Astrocyte (in vitro differentiated cells and primary cell): ENCODE measurements around the gene NCKAP1. TPM values are rescaled to one million over a fixed set of nuclear protein-coding genes. Genes with fewer than 3 reads are reported as not detected.

Source experiments
- DNase-seq: peaks from one replicate; pipeline ENCODE4 v3.0.0-alpha.2; 2010; ENCODE audit warnings: low read depth
- FAIRE-seq: peaks from 2 replicates; lab custom pipeline; 2011; peaks lifted over from hg19 to GRCh38; lab: Jason Lieb, UNC
- H2AFZ ChIP-seq: 2 replicates; pipeline ENCODE4 v1.6.0; 2012; ENCODE audit warnings: low read depth, low read length, inconsistent platforms
- H3K27ac ChIP-seq: 2 replicates; pipeline ENCODE4 v1.5.1; 2011; ENCODE audit warnings: low read depth, low read length, inconsistent platforms
- H3K27me3 ChIP-seq: 2 replicates; pipeline ENCODE4 v1.6.0; 2011; ENCODE audit warnings: low read length, inconsistent platforms; ENCODE audit not compliant: insufficient read depth
- H3K36me3 ChIP-seq: 2 replicates; pipeline ENCODE4 v1.5.1; 2011; ENCODE audit warnings: low read length, inconsistent platforms; ENCODE audit not compliant: insufficient read depth
- H3K4me1 ChIP-seq: 2 replicates; pipeline ENCODE4 v1.5.1; 2011; ENCODE audit warnings: low read length, inconsistent platforms; ENCODE audit not compliant: insufficient read depth
- H3K4me2 ChIP-seq: 2 replicates; pipeline ENCODE4 v1.6.0; 2012; ENCODE audit warnings: low read length, inconsistent platforms
- H3K4me3 ChIP-seq: 2 replicates; pipeline ENCODE4 v1.5.1; 2011; ENCODE audit warnings: low read depth, mild to moderate bottlenecking, low read length, inconsistent platforms; ENCODE audit not compliant: insufficient read depth
- H3K79me2 ChIP-seq: 2 replicates; pipeline ENCODE4 v1.6.0; 2012; ENCODE audit warnings: mild to moderate bottlenecking, low read length, inconsistent platforms; ENCODE audit not compliant: insufficient read depth
- H3K9ac ChIP-seq: 2 replicates; pipeline ENCODE4 v1.6.0; 2012; ENCODE audit warnings: mild to moderate bottlenecking, low read length, inconsistent platforms
- H3K9me3 ChIP-seq: 2 replicates; pipeline ENCODE4 v1.5.1; 2012; ENCODE audit warnings: low read depth, mild to moderate bottlenecking, low read length, inconsistent platforms; ENCODE audit not compliant: insufficient read depth
- H4K20me1 ChIP-seq: 2 replicates; pipeline ENCODE4 v1.6.0; 2012; ENCODE audit warnings: low read length, inconsistent platforms; ENCODE audit not compliant: insufficient read depth
- H3K27ac Mint-ChIP-seq: one replicate; pipeline ENCODE4 v1.8.0; 2021; ENCODE audit warnings: mild to moderate bottlenecking, mixed read lengths; ENCODE audit not compliant: unreplicated experiment
- H3K27me3 Mint-ChIP-seq: one replicate; pipeline ENCODE4 v1.8.0; 2021; ENCODE audit warnings: low read depth, mixed read lengths; ENCODE audit not compliant: unreplicated experiment
- H3K36me3 Mint-ChIP-seq: one replicate; pipeline ENCODE4 v1.8.0; 2021; ENCODE audit warnings: low read depth, mixed read lengths; ENCODE audit not compliant: unreplicated experiment
- H3K4me1 Mint-ChIP-seq: one replicate; pipeline ENCODE4 v1.8.0; 2021; ENCODE audit warnings: low read depth, mixed read lengths; ENCODE audit not compliant: unreplicated experiment
- H3K4me3 Mint-ChIP-seq: one replicate; pipeline ENCODE4 v1.8.0; 2021; ENCODE audit warnings: mild to moderate bottlenecking, moderate library complexity, mixed read lengths; ENCODE audit not compliant: unreplicated experiment
- H3K9me3 Mint-ChIP-seq: one replicate; pipeline ENCODE4 v1.8.0; 2021; ENCODE audit warnings: mild to moderate bottlenecking, mixed read lengths; ENCODE audit not compliant: unreplicated experiment
- EZH2 ChIP-seq: IDR thresholded peaks from 2 replicates; pipeline ENCODE4 v1.6.1; 2012; ENCODE audit warnings: mild to moderate bottlenecking, low read length, inconsistent platforms; ENCODE audit not compliant: insufficient read depth
- total RNA-seq: library from RNA; stranded (reverse); gene quantifications from 2 replicates; pipeline ENCODE4 v1.2.1, GENCODE V29; 2021
- TF ChIP-seq, protein P1 (sequence below): IDR thresholded peaks from 2 replicates; pipeline ENCODE4 v1.5.1; 2011; ENCODE audit warnings: low read depth, mild to moderate bottlenecking, inconsistent platforms, low read length, moderate library complexity; ENCODE audit not compliant: insufficient read depth

Gene NCKAP1
- total RNA-seq, 1 donor from 2014 or later = 164 TPM

DNA sequence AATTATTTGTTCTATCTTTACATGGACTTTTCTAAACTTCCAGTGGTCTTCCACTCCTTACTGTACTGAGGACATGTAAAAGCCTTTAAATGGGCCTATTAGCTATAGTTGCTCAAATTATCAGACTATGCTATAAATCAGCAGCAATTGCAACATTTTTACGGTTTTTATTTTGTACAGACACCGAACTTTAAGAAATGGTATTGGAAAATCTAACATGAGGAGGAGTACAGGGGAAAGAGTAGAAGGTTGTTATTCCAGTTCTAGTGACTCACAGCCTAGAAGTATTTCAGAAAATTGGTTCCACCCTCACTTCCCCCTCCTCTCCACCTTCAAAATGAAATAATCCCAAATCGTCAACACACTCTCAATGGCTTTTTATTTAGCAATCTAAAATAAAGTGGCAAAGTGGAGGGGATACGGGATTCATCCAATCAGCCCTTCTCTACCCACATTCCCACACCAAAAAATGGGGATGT lies 1.1 kb downstream of the NCKAP1 start:
- H3K9me3 Mint-ChIP-seq = no peaks in the 10 kb centered on the region
- H3K4me3 ChIP-seq = peak overlapping the region; percentile 97
- H3K36me3 Mint-ChIP-seq = no peaks in the 10 kb centered on the region
- DNase-seq (peak; percentile 32), FAIRE-seq (peak; percentile 74)
- peaks cover 49% of the 10 kb centered on the region for H4K20me1 ChIP-seq
- H3K9me3 ChIP-seq = no peaks in the 10 kb centered on the region
- no peaks in the 10 kb centered on the region for H3K36me3 ChIP-seq
- H2AFZ ChIP-seq = peak overlapping the region; percentile 29
- peak overlapping the region; percentile 90 for H3K4me2 ChIP-seq
- peak overlapping the region; percentile 98 for H3K9ac ChIP-seq
- peaks cover 59% of the 10 kb centered on the region for H3K79me2 ChIP-seq
- peak overlapping the region; percentile 93 for H3K27ac ChIP-seq
- peak overlapping the region; percentile 96 for H3K4me3 Mint-ChIP-seq
- peaks cover 20% of the 10 kb centered on the region for H3K4me1 Mint-ChIP-seq
- peaks cover 22% of the 10 kb centered on the region for H3K4me1 ChIP-seq
- TF ChIP-seq, protein P1, sequence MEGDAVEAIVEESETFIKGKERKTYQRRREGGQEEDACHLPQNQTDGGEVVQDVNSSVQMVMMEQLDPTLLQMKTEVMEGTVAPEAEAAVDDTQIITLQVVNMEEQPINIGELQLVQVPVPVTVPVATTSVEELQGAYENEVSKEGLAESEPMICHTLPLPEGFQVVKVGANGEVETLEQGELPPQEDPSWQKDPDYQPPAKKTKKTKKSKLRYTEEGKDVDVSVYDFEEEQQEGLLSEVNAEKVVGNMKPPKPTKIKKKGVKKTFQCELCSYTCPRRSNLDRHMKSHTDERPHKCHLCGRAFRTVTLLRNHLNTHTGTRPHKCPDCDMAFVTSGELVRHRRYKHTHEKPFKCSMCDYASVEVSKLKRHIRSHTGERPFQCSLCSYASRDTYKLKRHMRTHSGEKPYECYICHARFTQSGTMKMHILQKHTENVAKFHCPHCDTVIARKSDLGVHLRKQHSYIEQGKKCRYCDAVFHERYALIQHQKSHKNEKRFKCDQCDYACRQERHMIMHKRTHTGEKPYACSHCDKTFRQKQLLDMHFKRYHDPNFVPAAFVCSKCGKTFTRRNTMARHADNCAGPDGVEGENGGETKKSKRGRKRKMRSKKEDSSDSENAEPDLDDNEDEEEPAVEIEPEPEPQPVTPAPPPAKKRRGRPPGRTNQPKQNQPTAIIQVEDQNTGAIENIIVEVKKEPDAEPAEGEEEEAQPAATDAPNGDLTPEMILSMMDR = no peak
- no peaks in the 10 kb centered on the region for H3K27me3 Mint-ChIP-seq
- H3K27ac Mint-ChIP-seq = peak overlapping the region; percentile 95
- H3K27me3 ChIP-seq = peaks cover 3% of the 10 kb centered on the region

GRCh38 chr2:183035954-183036669 lies 2.1 kb downstream of the NCKAP1 start:
- Histone ChIP-seq H3K9me3 (no peaks in the 10 kb centered on the region), H3K4me2 (peak overlapping the region; percentile 90), H3K4me3 (peak overlapping the region; percentile 97), H3K36me3 (no peaks in the 10 kb centered on the region), H4K20me1 (peaks cover 59% of the 10 kb centered on the region), H3K9ac (peak overlapping the region; percentile 98), H3K27me3 (no peaks in the 10 kb centered on the region), H3K27ac (peak overlapping the region; percentile 93), H3K79me2 (peaks cover 69% of the 10 kb centered on the region), H2AFZ (no peak overlapping the region), H3K4me1 (peaks cover 22% of the 10 kb centered on the region)
- H3K27ac Mint-ChIP-seq = peak overlapping the region; percentile 95
- H3K4me3 Mint-ChIP-seq = peak overlapping the region; percentile 96
- peaks cover 22% of the 10 kb centered on the region for H3K4me1 Mint-ChIP-seq
- no peaks in the 10 kb centered on the region for H3K27me3 Mint-ChIP-seq
- H3K36me3 Mint-ChIP-seq = no peaks in the 10 kb centered on the region
- no peaks in the 10 kb centered on the region for H3K9me3 Mint-ChIP-seq
- no peak for TF ChIP-seq EZH2
- TF ChIP-seq, protein P1 = no peak
- DNase-seq (no peak), FAIRE-seq (no peak)
